Activated effector memory CD4-positive, alpha-beta T cell treated with anti-CD3 and anti-CD28 coated beads, Interleukin-2, amount 50 U/mL, for 16 hours (primary cell): ENCODE data around the gene TAPT1.

ENCODE experiments used
- DNase-seq: peaks from one replicate; pipeline ENCODE4 v3.0.0-alpha.2; 2020

TAPT1 gene

GRCh38 chr4:16248605-16249004 lies 22.3 kb upstream of the TAPT1 start:
- DNase-seq: no peak

DNA sequence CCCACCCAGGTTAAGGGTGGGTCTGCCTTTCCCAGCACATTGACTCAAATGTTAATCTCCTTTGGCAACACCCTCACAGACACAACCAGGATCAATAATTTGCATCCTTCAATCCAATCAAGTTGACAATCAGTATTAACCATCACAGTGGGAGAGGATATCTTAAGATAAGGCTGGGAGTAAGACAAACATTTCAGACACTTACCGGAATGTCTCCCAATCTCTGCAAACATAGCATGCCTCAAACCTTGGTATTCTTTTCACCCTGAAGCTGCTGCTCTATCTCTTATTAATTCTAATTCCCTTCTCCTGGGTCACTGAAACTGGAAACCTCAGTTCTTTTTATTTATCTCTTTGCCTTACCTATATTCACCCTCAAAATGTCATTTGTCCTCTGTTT lies 19.0 kb upstream of the TAPT1 start:
- no peak for DNase-seq

DNA sequence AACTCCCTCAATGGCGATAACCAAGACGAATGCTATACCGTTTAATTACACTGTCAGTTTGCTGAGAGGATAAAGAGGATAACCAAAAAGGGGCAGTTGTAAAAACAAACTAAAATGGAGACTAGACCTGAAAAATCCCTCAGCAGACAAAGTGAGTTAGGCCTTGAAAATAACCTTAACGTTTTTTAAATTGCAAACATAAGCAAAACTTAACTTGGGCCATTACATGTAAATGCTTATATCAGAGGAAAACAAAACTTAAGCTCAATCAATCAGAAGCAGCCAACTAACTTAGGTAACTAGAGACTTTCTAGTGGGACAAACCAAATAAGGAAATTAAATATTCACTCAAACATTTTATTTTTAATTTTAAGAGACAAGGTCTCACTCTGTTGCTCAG lies 17.0 kb upstream of the TAPT1 start:
- no peak for DNase-seq

- DNase-seq: no peak
Observed at GRCh38 chr4:16240300-16240699, 14.0 kb upstream of the TAPT1 start.

GRCh38 chr4:16239086-16239485 lies 12.8 kb upstream of the TAPT1 start:
- DNase-seq: no peak

GRCh38 chr4:16238327-16238726 lies 12.1 kb upstream of the TAPT1 start:
- DNase-seq: no peak

DNA sequence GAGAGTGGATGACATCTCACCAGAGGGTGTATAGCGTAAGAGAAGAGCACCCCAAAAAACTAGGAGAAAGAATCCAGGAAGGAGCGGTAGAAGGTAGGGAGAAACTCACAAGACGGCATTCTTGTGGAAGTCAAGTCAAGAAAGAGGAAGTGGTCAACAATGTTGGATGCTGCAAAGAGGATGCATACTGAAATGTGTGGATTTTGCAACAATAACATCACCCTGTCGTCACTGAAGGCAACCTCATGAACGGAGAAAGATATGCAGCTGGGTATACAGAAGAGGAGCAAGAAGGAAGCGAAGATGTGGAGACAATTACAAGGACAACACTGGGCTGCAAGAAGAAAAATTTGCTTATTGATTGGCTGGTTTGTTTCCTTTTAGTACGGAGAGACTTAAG lies 11.4 kb upstream of the TAPT1 start:
- DNase-seq: no peak

- no peak for DNase-seq
Observed at GRCh38 chr4:16236402-16237023, 10.2 kb upstream of the TAPT1 start.

- DNase-seq: no peak
Observed at GRCh38 chr4:16235209-16235608, 8.9 kb upstream of the TAPT1 start.

- DNase-seq: no peak
Observed at GRCh38 chr4:16233569-16234177, 7.4 kb upstream of the TAPT1 start.

DNA sequence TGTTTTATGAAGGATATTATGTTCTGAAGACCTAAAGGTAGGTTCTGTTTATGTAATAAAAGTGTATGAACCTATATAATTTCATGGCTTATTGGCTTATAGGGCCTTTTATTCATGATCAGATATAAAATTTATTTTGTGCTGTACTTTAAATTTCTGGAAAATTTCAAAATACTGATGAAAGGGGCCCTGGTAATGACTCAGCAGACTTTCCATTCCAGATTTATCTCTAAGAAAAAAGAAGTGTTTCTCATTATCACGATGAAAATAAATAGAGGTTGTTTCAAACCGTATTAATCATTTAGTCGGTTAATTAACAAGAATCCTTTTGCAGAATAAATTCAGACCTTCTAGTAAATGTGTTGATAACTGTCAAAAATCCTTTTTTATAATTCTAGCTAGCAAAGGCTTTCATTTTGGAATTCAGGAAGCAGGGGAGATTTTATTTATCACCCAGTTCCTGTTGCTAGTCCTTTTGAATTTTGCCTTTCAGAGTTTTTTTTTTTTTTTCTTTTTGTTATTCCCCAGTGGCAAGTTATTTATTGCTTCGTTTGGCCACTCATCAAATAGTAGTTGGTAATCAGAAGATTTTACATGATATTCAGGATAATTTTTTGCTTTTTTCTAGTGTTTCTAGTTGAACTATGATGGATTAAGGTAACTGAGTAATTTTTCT lies 5.4 kb upstream of the TAPT1 start:
- DNase-seq: no peak

DNA sequence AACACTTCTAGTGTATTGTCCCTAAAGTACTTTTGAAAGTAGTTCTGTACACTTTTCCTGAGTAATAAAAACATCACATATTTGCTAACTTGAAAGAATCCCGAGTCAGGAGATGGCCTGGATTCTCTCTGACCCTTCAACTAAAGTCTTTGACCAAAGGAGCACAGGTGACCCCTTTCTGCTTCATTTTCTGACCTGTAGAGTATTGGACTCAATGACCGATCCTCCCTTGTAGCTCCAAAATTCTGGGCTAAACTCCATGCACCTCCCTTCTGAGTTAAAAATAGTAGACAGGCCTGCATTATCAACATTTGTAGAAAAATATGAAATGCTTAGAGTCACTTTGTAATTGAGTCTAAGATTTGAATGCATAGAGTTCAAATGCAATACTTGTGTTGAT lies 4.0 kb upstream of the TAPT1 start:
- no peak for DNase-seq

GRCh38 chr4:16229604-16230003 lies 3.3 kb upstream of the TAPT1 start:
- DNase-seq: no peak

DNA sequence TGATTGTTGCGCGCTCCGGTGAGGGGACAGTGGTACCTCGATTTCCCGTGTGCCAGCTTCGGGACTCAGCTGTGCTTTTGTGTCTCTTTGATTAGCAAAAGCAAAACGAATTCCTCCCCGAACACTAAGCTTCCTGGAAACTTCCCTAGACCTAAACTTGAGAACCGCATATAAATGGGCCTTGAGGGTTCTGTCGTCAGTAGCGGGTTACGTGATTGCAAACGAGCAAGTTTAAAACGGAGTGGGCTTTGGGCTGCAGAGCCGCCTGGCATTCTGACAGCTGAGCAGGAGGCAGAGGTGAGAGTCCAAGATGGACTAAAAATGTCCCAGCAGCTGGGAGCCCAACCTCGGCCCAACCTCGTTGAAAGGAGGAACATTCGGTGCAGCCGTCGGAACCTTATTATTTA lies 1.2 kb upstream of the TAPT1 start:
- no peak for DNase-seq

DNA sequence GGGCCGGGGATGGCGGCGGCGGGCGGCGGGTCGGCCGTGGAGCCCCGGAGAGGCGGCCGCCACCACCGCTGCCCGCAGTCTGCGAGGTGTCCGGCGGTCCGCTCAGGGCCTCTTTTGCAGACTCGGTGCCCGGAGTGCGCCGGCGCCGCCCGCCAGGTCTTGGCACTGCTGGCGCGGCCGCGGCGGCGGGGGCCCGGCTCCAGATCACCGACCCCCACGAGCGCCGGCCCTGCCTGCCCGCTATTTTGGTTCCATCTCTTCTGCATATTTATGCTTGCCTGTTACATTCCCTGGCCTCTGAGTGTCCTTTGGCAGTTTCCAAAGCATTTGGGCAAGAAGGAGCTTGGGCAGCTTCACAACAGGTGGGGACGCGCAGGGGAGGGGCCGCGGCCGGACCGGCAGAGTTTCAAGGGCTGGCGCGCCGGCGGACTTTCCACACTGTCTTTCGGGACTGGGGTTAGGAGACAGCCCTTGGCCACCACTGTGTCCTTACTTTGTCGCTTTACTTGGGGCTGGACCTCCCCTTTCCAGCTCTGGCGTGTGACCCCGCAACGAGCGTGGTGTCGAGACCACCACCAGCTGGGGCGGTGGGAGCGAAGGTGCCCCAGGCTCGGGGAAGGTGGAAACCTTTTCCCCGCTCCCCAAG lies 668 bp upstream of the TAPT1 start:
- peak; percentile 80 for DNase-seq

DNA sequence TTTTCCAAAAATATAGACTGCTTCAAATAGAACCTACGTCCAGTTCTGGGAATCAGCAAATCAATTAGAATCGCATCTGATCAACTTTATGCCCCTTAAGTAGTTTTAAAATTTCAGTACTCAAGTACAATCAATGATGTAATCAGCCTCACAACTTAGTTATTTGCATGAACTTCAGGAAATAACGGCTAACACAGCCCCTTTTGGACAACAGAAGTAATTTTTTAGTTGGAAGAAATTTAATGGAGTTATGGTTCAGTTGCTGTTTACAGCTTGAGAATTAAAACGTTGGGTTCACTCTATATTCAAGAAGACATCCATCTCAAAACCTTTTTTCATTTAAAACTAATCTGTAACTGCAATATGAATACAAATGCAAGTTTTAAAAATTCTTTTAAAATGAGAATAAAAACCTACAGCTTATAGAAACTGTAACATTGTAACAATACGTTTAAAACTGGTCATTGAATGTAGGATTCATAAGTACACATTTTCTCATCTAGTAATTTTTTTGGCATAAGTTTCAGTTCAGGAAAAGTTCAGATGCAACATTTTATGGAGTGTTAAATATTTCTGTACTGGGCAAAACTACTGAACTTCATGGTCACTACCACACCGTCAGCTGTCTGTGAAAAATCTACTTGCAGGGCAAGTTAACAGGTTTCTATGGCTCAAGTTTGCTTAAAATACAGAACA lies 956 bp downstream of the TAPT1 start:
- DNase-seq: no peak

DNA sequence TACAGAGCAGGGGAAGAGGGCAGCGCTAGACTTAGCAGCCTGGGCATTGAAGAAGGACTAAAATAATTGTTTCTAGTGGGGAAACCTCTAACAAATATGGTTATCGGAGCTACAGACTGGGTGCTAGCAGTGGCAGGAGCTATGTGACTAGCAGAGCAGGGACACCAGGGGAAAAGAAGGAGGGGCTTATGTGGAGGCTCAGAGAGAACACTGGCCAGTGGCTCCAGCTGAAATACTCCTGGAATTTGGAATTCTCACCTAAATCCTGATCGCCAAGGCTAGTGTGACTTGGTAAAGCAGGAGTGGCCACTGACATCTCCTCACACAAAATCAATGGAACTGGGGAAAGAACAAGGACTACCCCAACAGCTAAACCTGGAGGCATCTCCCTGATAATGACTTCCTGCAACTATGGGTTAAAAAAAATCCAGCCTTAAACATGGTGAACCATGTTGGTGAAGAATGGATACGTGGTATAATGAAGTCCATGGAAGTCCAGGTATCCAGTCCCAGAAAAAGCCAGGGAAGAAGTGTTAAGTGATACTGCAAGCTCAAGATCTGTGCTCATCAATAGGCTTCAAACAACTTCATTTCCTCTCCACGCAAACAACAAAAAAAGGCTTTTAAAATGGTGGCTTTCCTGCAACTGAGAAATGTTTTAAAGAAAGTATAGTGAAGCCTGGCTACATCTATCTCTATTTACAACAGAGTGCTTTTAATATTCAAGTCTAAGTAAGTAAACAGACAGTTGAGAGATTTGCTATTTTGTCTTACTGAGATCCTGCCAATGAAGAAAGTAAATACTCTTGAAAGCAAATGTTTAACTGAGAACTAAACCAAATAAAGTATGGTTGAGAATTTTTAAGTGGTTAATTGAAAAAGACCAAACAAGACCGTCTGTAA lies 1.8 kb downstream of the TAPT1 start:
- DNase-seq: no peak

- no peak for DNase-seq
Observed at GRCh38 chr4:16222957-16223527, 3.2 kb downstream of the TAPT1 start.

GRCh38 chr4:16218950-16219349 lies 7.3 kb downstream of the TAPT1 start:
- DNase-seq: no peak

DNA sequence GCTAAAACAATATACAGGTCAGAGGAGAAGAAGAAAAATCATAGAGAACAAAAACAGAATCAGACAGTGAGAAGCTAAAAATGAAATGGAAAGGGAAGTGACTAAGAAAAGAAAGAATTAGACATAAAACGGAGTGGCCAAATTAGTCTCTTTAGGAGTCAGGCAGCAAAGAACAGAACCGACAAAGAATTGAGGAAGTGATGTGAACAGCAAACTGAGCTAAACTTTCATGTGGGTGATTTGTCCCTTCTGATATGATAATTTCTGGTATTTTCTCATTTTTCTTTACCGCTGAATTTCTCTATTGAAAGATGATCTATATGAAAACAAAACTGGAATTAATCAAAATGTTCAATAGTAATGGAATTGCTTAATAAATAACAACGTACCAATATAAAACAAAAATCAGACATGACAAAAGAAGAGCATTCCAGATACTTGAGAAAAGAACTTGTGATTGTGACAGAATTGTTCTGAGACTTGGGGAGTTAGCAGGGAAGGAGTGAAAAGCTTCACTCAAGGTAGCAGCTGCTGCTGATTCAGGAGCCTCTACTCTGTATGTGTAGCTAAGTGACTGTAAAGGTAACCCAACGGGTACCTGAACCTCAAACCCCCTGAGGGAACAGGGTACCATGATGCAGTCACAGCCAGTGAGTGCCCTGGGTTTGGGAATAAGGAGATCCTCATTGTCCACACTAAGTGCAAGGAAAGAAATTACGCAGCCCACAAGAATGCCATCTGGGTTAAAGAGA lies 8.8 kb downstream of the TAPT1 start:
- DNase-seq: no peak

DNA sequence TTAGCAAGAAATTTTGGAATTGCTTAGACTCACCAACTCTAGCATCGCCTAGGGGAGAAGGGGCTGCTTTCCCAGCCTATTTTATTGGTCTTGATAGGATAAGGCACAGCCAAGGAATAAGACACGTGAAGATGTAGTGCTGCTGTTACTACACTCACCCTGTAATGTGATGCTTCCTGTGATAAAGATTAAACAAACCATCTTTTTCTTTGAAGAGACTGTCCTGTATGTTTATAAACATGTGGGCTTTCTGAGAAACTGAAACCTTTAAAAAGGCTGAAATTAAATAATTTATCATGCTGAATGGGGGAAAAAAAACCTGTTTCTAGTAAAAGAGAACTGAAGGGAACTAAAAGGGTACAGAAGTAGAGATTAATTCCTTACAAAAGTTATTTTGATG lies 13.2 kb downstream of the TAPT1 start:
- no peak for DNase-seq
